WTC11 (cell line): ENCODE measurements around the gene NSFL1C. TPM values are rescaled to one million over a fixed set of nuclear protein-coding genes. Genes with fewer than 3 reads are reported as not detected.

Experiments
- ATAC-seq: fragments of 200-7000 bp; cut with Tn5 transposase; 2 replicates; pipeline ENCODE4 v1.10.0; 2021; ENCODE audit warnings: mild to moderate bottlenecking, moderate library complexity
- CTCF ChIA-PET: fragments of 300-600 bp; sonication (Branson Sonifier 250); formaldehyde crosslinking; loops from one replicate; lab custom pipeline; 2021; ENCODE audit warnings: antibody characterized with exemption; lab: Charles Lee
- POLR2A ChIA-PET: fragments of 350-600 bp; sonication (Branson Sonifier 250); formaldehyde crosslinking; loops from one replicate; lab custom pipeline; 2021; ENCODE audit warnings: antibody characterized with exemption; lab: Charles Lee
- DNase-seq: peaks from one replicate; pipeline ENCODE4 v3.0.0; 2021; ENCODE audit warnings: low spot score
- H3K27ac Mint-ChIP-seq: 2 replicates; pipeline ENCODE4 v1.8.0; 2021; ENCODE audit warnings: mixed read lengths
- H3K27me3 Mint-ChIP-seq: 2 replicates; pipeline ENCODE4 v1.8.0; 2021; ENCODE audit warnings: low read depth, mild to moderate bottlenecking, moderate library complexity, mixed read lengths
- H3K36me3 Mint-ChIP-seq: 2 replicates; pipeline ENCODE4 v1.8.0; 2021; ENCODE audit warnings: mixed read lengths
- H3K4me1 Mint-ChIP-seq: 2 replicates; pipeline ENCODE4 v1.8.0; 2022; ENCODE audit warnings: mixed read lengths
- H3K4me3 Mint-ChIP-seq: 2 replicates; pipeline ENCODE4 v1.8.0; 2021; ENCODE audit warnings: mild to moderate bottlenecking, moderate library complexity, mixed read lengths
- H3K9me3 Mint-ChIP-seq: 2 replicates; pipeline ENCODE4 v1.8.0; 2021; ENCODE audit warnings: mixed read lengths
- FOXP1 ChIP-seq: sonication (generic); formaldehyde crosslinking; IDR thresholded peaks from 2 replicates; pipeline ENCODE4 v1.8.0; 2022; ENCODE audit warnings: missing genetic modification reagents, mild to moderate bottlenecking, moderate library complexity, borderline replicate concordance
- GABPB1 ChIP-seq: sonication (generic); formaldehyde crosslinking; IDR thresholded peaks from 2 replicates; pipeline ENCODE4 v1.8.1; 2023; ENCODE audit warnings: mild to moderate bottlenecking, missing genetic modification reagents
- JAZF1 ChIP-seq: fragments of 250-450 bp; sonication (Bioruptor Pico); IDR thresholded peaks from 2 replicates; pipeline ENCODE4 v1.9.0; 2021; ENCODE audit warnings: moderate library complexity, mild to moderate bottlenecking, inconsistent platforms
- JUN ChIP-seq: sonication (generic); formaldehyde crosslinking; IDR thresholded peaks from 2 replicates; pipeline ENCODE4 v1.8.0; 2023; ENCODE audit warnings: mild to moderate bottlenecking, missing genetic modification reagents
- MYBL2 ChIP-seq: sonication (generic); formaldehyde crosslinking; IDR thresholded peaks from 2 replicates; pipeline ENCODE4 v1.8.1; 2023; ENCODE audit warnings: mild to moderate bottlenecking, moderate library complexity, missing genetic modification reagents
- RORB ChIP-seq: fragments of 250-450 bp; sonication (Bioruptor Pico); IDR thresholded peaks from 2 replicates; pipeline ENCODE4 v1.9.0; 2021; ENCODE audit warnings: mild to moderate bottlenecking
- SMAD3 ChIP-seq: sonication (generic); formaldehyde crosslinking; IDR thresholded peaks from 2 replicates; pipeline ENCODE4 v1.8.0; 2022; ENCODE audit warnings: missing genetic modification reagents, mild to moderate bottlenecking, borderline replicate concordance
- SMAD4 ChIP-seq: sonication (generic); formaldehyde crosslinking; IDR thresholded peaks from 2 replicates; pipeline ENCODE4 v1.8.0; 2022; ENCODE audit warnings: mild to moderate bottlenecking, missing genetic modification reagents
- SOX15 ChIP-seq: fragments of 250-450 bp; sonication (Bioruptor Pico); IDR thresholded peaks from 2 replicates; pipeline ENCODE4 v1.9.0; 2021; ENCODE audit warnings: mild to moderate bottlenecking
- TCF7 ChIP-seq: sonication (generic); formaldehyde crosslinking; IDR thresholded peaks from 2 replicates; pipeline ENCODE4 v1.8.0; 2022; ENCODE audit warnings: mild to moderate bottlenecking, low read depth, missing genetic modification reagents, moderate library complexity
- ZBTB21 ChIP-seq: sonication (generic); formaldehyde crosslinking; IDR thresholded peaks from 2 replicates; pipeline ENCODE4 v1.8.1; 2023; ENCODE audit warnings: mild to moderate bottlenecking, missing genetic modification reagents, borderline replicate concordance
- ZNF138 ChIP-seq: sonication (generic); formaldehyde crosslinking; conservative IDR thresholded peaks from 2 replicates; pipeline ENCODE4 v1.8.1; 2022; ENCODE audit warnings: mild to moderate bottlenecking, moderate library complexity, missing genetic modification reagents
- total RNA-seq: library from RNA; stranded (reverse); gene quantifications from 3 replicates; pipeline ENCODE4 v1.2.3, GENCODE V29; 2021
- TF ChIP-seq, protein P1 (sequence below): sonication (generic); formaldehyde crosslinking; IDR thresholded peaks from 2 replicates; pipeline ENCODE4 v1.8.1; 2022; ENCODE audit warnings: mild to moderate bottlenecking, moderate library complexity, missing genetic modification reagents
- TF ChIP-seq, protein P2 (sequence below): sonication (generic); formaldehyde crosslinking; IDR thresholded peaks from 2 replicates; pipeline ENCODE4 v1.8.0; 2022; ENCODE audit warnings: mild to moderate bottlenecking, missing genetic modification reagents
- TF ChIP-seq, protein P3 (sequence below): sonication (generic); formaldehyde crosslinking; IDR thresholded peaks from 2 replicates; pipeline ENCODE4 v1.8.0; 2022; ENCODE audit warnings: missing genetic modification reagents
- TF ChIP-seq, protein P4 (sequence below): fragments of 250-450 bp; sonication (Bioruptor Pico); IDR thresholded peaks from 2 replicates; pipeline ENCODE4 v1.9.0; 2021; ENCODE audit warnings: mild to moderate bottlenecking
- TF ChIP-seq, protein P5 (sequence below): fragments of 250-450 bp; sonication (Bioruptor Pico); IDR thresholded peaks from 2 replicates; pipeline ENCODE4 v1.8.0; 2021; ENCODE audit warnings: mild to moderate bottlenecking
- TF ChIP-seq, protein P6 (sequence below): fragments of 250-450 bp; sonication (Bioruptor Pico); conservative IDR thresholded peaks from 2 replicates; pipeline ENCODE4 v1.9.0; 2021; ENCODE audit warnings: mild to moderate bottlenecking

The NSFL1C gene
- total RNA-seq, 1 experiment from 2014 or later, result 85.5 TPM

DNA sequence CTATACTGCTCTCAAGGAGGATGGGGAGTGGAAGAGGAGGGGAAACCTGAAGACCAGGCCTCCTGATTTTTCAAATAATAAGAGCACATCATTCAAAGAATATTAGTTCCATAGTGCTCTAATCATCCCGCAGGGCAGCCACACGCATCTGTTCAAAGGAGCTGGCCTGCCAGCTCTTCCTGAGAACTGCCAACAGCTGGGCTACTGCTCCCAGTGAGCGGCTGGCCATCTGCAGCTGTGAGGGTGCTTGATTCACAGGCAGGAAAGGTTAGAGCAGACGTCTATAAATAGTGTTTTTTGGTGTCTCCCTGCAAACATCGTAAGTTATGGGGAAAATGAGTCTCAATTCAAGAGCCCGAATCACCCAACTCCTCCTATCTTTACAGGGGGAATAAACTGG, 17.3 kb downstream of the NSFL1C start:
- POLR2A ChIA-PET, result no interaction called here
- ATAC-seq, result no peak

DNA sequence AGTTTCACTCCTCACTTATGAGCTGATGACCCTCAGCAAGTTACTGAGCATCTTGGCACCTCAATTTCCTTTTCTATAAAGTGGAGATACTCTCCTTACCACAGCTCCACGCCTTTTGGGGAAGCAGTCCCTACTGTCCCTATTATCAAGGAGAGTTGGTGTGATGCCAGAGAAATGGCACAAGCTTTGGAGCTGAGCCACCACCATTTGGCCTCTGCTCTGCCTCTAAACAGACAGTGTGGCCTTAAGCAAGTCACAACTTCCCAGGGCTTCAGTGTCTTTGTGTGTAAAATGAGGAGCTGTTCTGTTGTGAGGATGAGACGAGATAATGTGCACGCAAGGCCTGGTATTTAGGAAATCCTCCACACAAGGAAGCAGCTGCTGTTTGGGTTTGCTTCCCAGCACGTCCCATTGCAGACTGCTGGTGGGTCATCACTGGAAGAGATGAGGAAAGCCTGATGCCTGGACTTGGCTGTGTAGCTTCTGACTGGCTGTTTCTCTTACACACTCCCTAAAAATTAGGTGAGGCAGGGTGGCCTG, 18.5 kb downstream of the NSFL1C start:
- ChIA-PET CTCF (interaction anchor here (0.8 to 0.9 kb wide), 3 partner anchors 11 to 56 kb away, joined by 3 to 4 read pairs (median 3); no protein-coding TSS in a partner anchor), POLR2A (no interaction called here)
- DNase-seq (no peak), ATAC-seq (no peak)
- H3K4me1 Mint-ChIP-seq, result no peaks in the 10 kb centered on the region
- peaks cover 96% of the 10 kb centered on the region for H3K36me3 Mint-ChIP-seq
- peaks cover 14% of the 10 kb centered on the region for H3K9me3 Mint-ChIP-seq
- H3K27ac Mint-ChIP-seq, result no peak overlapping the region
- H3K27me3 Mint-ChIP-seq, result no peaks in the 10 kb centered on the region
- H3K4me3 Mint-ChIP-seq, result no peak overlapping the region
- no peak for TF ChIP-seq SOX15 (CRISPR knock-in tag)
- TF ChIP-seq, protein P1, sequence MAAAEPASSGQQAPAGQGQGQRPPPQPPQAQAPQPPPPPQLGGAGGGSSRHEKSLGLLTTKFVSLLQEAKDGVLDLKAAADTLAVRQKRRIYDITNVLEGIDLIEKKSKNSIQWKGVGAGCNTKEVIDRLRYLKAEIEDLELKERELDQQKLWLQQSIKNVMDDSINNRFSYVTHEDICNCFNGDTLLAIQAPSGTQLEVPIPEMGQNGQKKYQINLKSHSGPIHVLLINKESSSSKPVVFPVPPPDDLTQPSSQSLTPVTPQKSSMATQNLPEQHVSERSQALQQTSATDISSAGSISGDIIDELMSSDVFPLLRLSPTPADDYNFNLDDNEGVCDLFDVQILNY, result no peak
- TF ChIP-seq ZBTB21, result no peak
- TF ChIP-seq FOXP1 (CRISPR knock-in tag), result no peak
- TF ChIP-seq ZNF138, result no peak
- TF ChIP-seq, protein P2, sequence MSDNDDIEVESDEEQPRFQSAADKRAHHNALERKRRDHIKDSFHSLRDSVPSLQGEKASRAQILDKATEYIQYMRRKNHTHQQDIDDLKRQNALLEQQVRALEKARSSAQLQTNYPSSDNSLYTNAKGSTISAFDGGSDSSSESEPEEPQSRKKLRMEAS (CRISPR knock-in tag), result no peak
- TF ChIP-seq SMAD4 (CRISPR knock-in tag), result no peak
- TF ChIP-seq, protein P3, sequence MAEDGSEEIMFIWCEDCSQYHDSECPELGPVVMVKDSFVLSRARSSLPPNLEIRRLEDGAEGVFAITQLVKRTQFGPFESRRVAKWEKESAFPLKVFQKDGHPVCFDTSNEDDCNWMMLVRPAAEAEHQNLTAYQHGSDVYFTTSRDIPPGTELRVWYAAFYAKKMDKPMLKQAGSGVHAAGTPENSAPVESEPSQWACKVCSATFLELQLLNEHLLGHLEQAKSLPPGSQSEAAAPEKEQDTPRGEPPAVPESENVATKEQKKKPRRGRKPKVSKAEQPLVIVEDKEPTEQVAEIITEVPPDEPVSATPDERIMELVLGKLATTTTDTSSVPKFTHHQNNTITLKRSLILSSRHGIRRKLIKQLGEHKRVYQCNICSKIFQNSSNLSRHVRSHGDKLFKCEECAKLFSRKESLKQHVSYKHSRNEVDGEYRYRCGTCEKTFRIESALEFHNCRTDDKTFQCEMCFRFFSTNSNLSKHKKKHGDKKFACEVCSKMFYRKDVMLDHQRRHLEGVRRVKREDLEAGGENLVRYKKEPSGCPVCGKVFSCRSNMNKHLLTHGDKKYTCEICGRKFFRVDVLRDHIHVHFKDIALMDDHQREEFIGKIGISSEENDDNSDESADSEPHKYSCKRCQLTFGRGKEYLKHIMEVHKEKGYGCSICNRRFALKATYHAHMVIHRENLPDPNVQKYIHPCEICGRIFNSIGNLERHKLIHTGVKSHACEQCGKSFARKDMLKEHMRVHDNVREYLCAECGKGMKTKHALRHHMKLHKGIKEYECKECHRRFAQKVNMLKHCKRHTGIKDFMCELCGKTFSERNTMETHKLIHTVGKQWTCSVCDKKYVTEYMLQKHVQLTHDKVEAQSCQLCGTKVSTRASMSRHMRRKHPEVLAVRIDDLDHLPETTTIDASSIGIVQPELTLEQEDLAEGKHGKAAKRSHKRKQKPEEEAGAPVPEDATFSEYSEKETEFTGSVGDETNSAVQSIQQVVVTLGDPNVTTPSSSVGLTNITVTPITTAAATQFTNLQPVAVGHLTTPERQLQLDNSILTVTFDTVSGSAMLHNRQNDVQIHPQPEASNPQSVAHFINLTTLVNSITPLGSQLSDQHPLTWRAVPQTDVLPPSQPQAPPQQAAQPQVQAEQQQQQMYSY (CRISPR knock-in tag), result no peak

More for the DNA sequence above, 17.3 kb downstream of the NSFL1C start:
- Mint-ChIP-seq H3K27me3 (no peaks in the 10 kb centered on the region), H3K27ac (no peak overlapping the region), H3K36me3 (peaks cover 97% of the 10 kb centered on the region), H3K9me3 (peaks cover 16% of the 10 kb centered on the region), H3K4me1 (no peaks in the 10 kb centered on the region), H3K4me3 (no peak overlapping the region)
- TF ChIP-seq, protein P4, sequence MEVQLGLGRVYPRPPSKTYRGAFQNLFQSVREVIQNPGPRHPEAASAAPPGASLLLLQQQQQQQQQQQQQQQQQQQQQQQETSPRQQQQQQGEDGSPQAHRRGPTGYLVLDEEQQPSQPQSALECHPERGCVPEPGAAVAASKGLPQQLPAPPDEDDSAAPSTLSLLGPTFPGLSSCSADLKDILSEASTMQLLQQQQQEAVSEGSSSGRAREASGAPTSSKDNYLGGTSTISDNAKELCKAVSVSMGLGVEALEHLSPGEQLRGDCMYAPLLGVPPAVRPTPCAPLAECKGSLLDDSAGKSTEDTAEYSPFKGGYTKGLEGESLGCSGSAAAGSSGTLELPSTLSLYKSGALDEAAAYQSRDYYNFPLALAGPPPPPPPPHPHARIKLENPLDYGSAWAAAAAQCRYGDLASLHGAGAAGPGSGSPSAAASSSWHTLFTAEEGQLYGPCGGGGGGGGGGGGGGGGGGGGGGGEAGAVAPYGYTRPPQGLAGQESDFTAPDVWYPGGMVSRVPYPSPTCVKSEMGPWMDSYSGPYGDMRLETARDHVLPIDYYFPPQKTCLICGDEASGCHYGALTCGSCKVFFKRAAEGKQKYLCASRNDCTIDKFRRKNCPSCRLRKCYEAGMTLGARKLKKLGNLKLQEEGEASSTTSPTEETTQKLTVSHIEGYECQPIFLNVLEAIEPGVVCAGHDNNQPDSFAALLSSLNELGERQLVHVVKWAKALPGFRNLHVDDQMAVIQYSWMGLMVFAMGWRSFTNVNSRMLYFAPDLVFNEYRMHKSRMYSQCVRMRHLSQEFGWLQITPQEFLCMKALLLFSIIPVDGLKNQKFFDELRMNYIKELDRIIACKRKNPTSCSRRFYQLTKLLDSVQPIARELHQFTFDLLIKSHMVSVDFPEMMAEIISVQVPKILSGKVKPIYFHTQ (CRISPR knock-in tag), result no peak
- no peak for TF ChIP-seq JAZF1 (CRISPR knock-in tag)
- TF ChIP-seq GABPB1, result no peak
- no peak for TF ChIP-seq TCF7 (CRISPR knock-in tag)
- no peak for TF ChIP-seq ZBTB21
- TF ChIP-seq, protein P5, sequence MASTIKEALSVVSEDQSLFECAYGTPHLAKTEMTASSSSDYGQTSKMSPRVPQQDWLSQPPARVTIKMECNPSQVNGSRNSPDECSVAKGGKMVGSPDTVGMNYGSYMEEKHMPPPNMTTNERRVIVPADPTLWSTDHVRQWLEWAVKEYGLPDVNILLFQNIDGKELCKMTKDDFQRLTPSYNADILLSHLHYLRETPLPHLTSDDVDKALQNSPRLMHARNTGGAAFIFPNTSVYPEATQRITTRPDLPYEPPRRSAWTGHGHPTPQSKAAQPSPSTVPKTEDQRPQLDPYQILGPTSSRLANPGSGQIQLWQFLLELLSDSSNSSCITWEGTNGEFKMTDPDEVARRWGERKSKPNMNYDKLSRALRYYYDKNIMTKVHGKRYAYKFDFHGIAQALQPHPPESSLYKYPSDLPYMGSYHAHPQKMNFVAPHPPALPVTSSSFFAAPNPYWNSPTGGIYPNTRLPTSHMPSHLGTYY (CRISPR knock-in tag), result no peak
- TF ChIP-seq, protein P3 (CRISPR knock-in tag), result no peak
- TF ChIP-seq, protein P6, sequence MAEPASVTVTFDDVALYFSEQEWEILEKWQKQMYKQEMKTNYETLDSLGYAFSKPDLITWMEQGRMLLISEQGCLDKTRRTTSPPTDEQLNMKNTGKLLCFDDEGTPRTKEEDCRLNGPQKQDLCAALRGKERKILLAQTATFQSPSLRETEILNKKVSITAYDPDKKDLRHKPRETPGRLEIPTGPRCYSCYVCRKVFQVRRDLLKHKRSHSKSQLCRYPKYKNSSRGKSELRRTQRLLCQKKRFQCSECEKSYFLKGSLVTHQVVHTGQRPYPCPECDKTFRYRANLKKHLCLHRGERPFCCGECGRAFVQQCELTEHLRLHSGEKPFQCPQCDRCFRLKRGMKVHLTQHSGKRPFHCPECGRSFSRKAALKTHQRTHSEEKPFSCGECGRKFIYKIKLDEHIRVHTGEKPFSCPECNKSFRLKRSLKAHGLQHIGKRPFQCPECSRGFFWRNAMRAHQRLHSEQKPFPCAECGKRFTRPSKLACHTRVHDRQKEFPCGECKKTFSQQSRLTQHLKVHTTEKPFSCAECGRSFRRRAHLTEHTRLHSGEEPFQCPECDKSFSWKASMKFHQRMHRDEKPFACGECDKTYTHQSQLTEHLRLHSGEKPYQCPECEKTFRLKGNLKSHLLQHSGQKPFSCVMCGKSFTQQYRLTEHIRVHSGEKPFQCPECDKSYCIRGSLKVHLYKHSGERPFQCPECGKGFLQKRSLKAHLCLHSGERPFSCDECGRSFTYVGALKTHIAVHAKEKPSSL, result no peak
- TF ChIP-seq SMAD3 (CRISPR knock-in tag), result no peak
- TF ChIP-seq RORB (CRISPR knock-in tag), result no peak
- TF ChIP-seq JUN (CRISPR knock-in tag), result no peak
- no peak for TF ChIP-seq MYBL2
- CTCF ChIA-PET, result interaction anchor here (1.0 to 1.2 kb wide), 2 partner anchors 12 to 264 kb away, joined by 3 to 4 read pairs; no protein-coding TSS in a partner anchor
- no peak for DNase-seq
